WTC11 (cell line): ENCODE data around the gene SYT9. TPM values are rescaled to one million over a fixed set of nuclear protein-coding genes. Genes with fewer than 3 reads are reported as not detected.

Experiments used
- CBFB ChIP-seq: sonication (generic); formaldehyde crosslinking; IDR thresholded peaks from 2 replicates; pipeline ENCODE4 v1.8.1; 2022; ENCODE audit warnings: mild to moderate bottlenecking, low read depth, missing genetic modification reagents
- CREB1 ChIP-seq: sonication (generic); formaldehyde crosslinking; IDR thresholded peaks from 2 replicates; pipeline ENCODE4 v1.8.0; 2023; ENCODE audit warnings: mild to moderate bottlenecking, missing genetic modification reagents
- EMX1 ChIP-seq: fragments of 250-450 bp; sonication (Bioruptor Pico); IDR thresholded peaks from 2 replicates; pipeline ENCODE4 v1.8.0; 2021; ENCODE audit warnings: mild to moderate bottlenecking
- ETV6 ChIP-seq: sonication (generic); formaldehyde crosslinking; IDR thresholded peaks from 2 replicates; pipeline ENCODE4 v1.8.1; 2022; ENCODE audit warnings: mild to moderate bottlenecking, missing genetic modification reagents
- FOXP1 ChIP-seq: sonication (generic); formaldehyde crosslinking; IDR thresholded peaks from 2 replicates; pipeline ENCODE4 v1.8.0; 2022; ENCODE audit warnings: missing genetic modification reagents, mild to moderate bottlenecking, moderate library complexity, borderline replicate concordance
- FOXP4 ChIP-seq: sonication (generic); formaldehyde crosslinking; IDR thresholded peaks from 2 replicates; pipeline ENCODE4 v1.8.0; 2022; ENCODE audit warnings: mild to moderate bottlenecking, missing genetic modification reagents
- GTF2I ChIP-seq: fragments of 250-450 bp; sonication (Bioruptor Pico); conservative IDR thresholded peaks from 2 replicates; pipeline ENCODE4 v1.4.0; 2021; ENCODE audit warnings: mild to moderate bottlenecking
- IRF2 ChIP-seq: sonication (generic); formaldehyde crosslinking; IDR thresholded peaks from 2 replicates; pipeline ENCODE4 v1.8.0; 2022; ENCODE audit warnings: low read depth, missing genetic modification reagents, borderline replicate concordance
- KAT7 ChIP-seq: sonication (generic); formaldehyde crosslinking; IDR thresholded peaks from 2 replicates; pipeline ENCODE4 v1.8.1; 2023; ENCODE audit warnings: missing genetic modification reagents, mild to moderate bottlenecking, borderline replicate concordance
- MYBL2 ChIP-seq: sonication (generic); formaldehyde crosslinking; IDR thresholded peaks from 2 replicates; pipeline ENCODE4 v1.8.1; 2023; ENCODE audit warnings: mild to moderate bottlenecking, moderate library complexity, missing genetic modification reagents
- NFATC4 ChIP-seq: fragments of 250-450 bp; sonication (Bioruptor Pico); IDR thresholded peaks from 2 replicates; pipeline ENCODE4 v1.9.0; 2021; ENCODE audit warnings: mild to moderate bottlenecking
- NFYB ChIP-seq: sonication (generic); formaldehyde crosslinking; conservative IDR thresholded peaks from 2 replicates; pipeline ENCODE4 v1.8.0; 2022; ENCODE audit warnings: low read depth, missing genetic modification reagents
- NR2C2 ChIP-seq: sonication (generic); formaldehyde crosslinking; IDR thresholded peaks from 2 replicates; pipeline ENCODE4 v1.8.0; 2022; ENCODE audit warnings: mild to moderate bottlenecking, missing genetic modification reagents
- RELA ChIP-seq: sonication (generic); formaldehyde crosslinking; IDR thresholded peaks from 2 replicates; pipeline ENCODE4 v1.8.1; 2022; ENCODE audit warnings: missing genetic modification reagents, mild to moderate bottlenecking, borderline replicate concordance
- SOX15 ChIP-seq: fragments of 250-450 bp; sonication (Bioruptor Pico); IDR thresholded peaks from 2 replicates; pipeline ENCODE4 v1.9.0; 2021; ENCODE audit warnings: mild to moderate bottlenecking
- TCF7 ChIP-seq: sonication (generic); formaldehyde crosslinking; IDR thresholded peaks from 2 replicates; pipeline ENCODE4 v1.8.0; 2022; ENCODE audit warnings: mild to moderate bottlenecking, low read depth, missing genetic modification reagents, moderate library complexity
- TEAD1 ChIP-seq: sonication (generic); formaldehyde crosslinking; IDR thresholded peaks from 2 replicates; pipeline ENCODE4 v1.8.0; 2022; ENCODE audit warnings: mild to moderate bottlenecking, missing genetic modification reagents
- ZBTB21 ChIP-seq: sonication (generic); formaldehyde crosslinking; IDR thresholded peaks from 2 replicates; pipeline ENCODE4 v1.8.1; 2023; ENCODE audit warnings: mild to moderate bottlenecking, missing genetic modification reagents, borderline replicate concordance
- ZNF281 ChIP-seq: sonication (generic); formaldehyde crosslinking; IDR thresholded peaks from 2 replicates; pipeline ENCODE4 v1.8.0; 2023; ENCODE audit warnings: mild to moderate bottlenecking, missing genetic modification reagents
- total RNA-seq: library from RNA; stranded (reverse); gene quantifications from 3 replicates; pipeline ENCODE4 v1.2.3, GENCODE V29; 2021
- TF ChIP-seq, protein P1 (sequence below): fragments of 250-450 bp; sonication (Bioruptor Pico); IDR thresholded peaks from 2 replicates; pipeline ENCODE4 v1.8.0; 2021; ENCODE audit warnings: mild to moderate bottlenecking
- TF ChIP-seq, protein P2 (sequence below): sonication (generic); formaldehyde crosslinking; IDR thresholded peaks from 2 replicates; pipeline ENCODE4 v1.8.1; 2022; ENCODE audit warnings: low read depth, missing genetic modification reagents, borderline replicate concordance
- TF ChIP-seq, protein P3 (sequence below): sonication (generic); formaldehyde crosslinking; IDR thresholded peaks from 2 replicates; pipeline ENCODE4 v1.8.1; 2022; ENCODE audit warnings: mild to moderate bottlenecking, moderate library complexity, missing genetic modification reagents
- TF ChIP-seq, protein P4 (sequence below): sonication (generic); formaldehyde crosslinking; IDR thresholded peaks from 2 replicates; pipeline ENCODE4 v1.8.1; 2023; ENCODE audit warnings: mild to moderate bottlenecking, missing genetic modification reagents
- TF ChIP-seq, protein P5 (sequence below): sonication (generic); formaldehyde crosslinking; IDR thresholded peaks from 2 replicates; pipeline ENCODE4 v1.8.0; 2022; ENCODE audit warnings: mild to moderate bottlenecking, missing genetic modification reagents
- TF ChIP-seq, protein P6 (sequence below): fragments of 250-450 bp; sonication (Bioruptor Pico); conservative IDR thresholded peaks from 2 replicates; pipeline ENCODE4 v1.9.0; 2021; ENCODE audit warnings: mild to moderate bottlenecking

The SYT9 gene
- total RNA-seq, 1 experiment from 2014 or later, result 1.3 TPM

GRCh38 chr11:7513234-7514098, 261.8 kb downstream of the SYT9 start, which contains the start of gene PPFIBP2 (continued):
- TF ChIP-seq, protein P1, sequence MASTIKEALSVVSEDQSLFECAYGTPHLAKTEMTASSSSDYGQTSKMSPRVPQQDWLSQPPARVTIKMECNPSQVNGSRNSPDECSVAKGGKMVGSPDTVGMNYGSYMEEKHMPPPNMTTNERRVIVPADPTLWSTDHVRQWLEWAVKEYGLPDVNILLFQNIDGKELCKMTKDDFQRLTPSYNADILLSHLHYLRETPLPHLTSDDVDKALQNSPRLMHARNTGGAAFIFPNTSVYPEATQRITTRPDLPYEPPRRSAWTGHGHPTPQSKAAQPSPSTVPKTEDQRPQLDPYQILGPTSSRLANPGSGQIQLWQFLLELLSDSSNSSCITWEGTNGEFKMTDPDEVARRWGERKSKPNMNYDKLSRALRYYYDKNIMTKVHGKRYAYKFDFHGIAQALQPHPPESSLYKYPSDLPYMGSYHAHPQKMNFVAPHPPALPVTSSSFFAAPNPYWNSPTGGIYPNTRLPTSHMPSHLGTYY, result no peak
- TF ChIP-seq MYBL2 (CRISPR knock-in tag), result peak; percentile 65; the same call in 1 of the 2 replicates
- TF ChIP-seq IRF2 (CRISPR knock-in tag), result no peak
- TF ChIP-seq FOXP1, result peak; percentile 15; the same call in 1 of the 2 replicates
- no peak for TF ChIP-seq CBFB (CRISPR knock-in tag)
- no peak for TF ChIP-seq SOX15 (CRISPR knock-in tag)
- no peak for TF ChIP-seq ZNF281 (CRISPR knock-in tag)
- TF ChIP-seq ETV6 (CRISPR knock-in tag), result peak; percentile 83; the same call in 1 of the 2 replicates
- TF ChIP-seq NFATC4 (CRISPR knock-in tag), result no peak
- TF ChIP-seq, protein P2, sequence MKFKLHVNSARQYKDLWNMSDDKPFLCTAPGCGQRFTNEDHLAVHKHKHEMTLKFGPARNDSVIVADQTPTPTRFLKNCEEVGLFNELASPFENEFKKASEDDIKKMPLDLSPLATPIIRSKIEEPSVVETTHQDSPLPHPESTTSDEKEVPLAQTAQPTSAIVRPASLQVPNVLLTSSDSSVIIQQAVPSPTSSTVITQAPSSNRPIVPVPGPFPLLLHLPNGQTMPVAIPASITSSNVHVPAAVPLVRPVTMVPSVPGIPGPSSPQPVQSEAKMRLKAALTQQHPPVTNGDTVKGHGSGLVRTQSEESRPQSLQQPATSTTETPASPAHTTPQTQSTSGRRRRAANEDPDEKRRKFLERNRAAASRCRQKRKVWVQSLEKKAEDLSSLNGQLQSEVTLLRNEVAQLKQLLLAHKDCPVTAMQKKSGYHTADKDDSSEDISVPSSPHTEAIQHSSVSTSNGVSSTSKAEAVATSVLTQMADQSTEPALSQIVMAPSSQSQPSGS (CRISPR knock-in tag), result no peak
- TF ChIP-seq FOXP4, result no peak
- no peak for TF ChIP-seq EMX1 (CRISPR knock-in tag)
- TF ChIP-seq CREB1, result no peak
- TF ChIP-seq TEAD1 (CRISPR knock-in tag), result no peak
- TF ChIP-seq NR2C2, result no peak
- TF ChIP-seq, protein P3, sequence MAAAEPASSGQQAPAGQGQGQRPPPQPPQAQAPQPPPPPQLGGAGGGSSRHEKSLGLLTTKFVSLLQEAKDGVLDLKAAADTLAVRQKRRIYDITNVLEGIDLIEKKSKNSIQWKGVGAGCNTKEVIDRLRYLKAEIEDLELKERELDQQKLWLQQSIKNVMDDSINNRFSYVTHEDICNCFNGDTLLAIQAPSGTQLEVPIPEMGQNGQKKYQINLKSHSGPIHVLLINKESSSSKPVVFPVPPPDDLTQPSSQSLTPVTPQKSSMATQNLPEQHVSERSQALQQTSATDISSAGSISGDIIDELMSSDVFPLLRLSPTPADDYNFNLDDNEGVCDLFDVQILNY (CRISPR knock-in tag), result no peak
- TF ChIP-seq, protein P4, sequence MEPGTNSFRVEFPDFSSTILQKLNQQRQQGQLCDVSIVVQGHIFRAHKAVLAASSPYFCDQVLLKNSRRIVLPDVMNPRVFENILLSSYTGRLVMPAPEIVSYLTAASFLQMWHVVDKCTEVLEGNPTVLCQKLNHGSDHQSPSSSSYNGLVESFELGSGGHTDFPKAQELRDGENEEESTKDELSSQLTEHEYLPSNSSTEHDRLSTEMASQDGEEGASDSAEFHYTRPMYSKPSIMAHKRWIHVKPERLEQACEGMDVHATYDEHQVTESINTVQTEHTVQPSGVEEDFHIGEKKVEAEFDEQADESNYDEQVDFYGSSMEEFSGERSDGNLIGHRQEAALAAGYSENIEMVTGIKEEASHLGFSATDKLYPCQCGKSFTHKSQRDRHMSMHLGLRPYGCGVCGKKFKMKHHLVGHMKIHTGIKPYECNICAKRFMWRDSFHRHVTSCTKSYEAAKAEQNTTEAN, result peak; percentile 39; the same call in 1 of the 2 replicates
- 0 out of 2 replicates have a peak, but pooled peaks have one; percentile 20 for TF ChIP-seq NFYB (CRISPR knock-in tag)
- TF ChIP-seq KAT7 (CRISPR knock-in tag), result no peak
- no peak for TF ChIP-seq RELA (CRISPR knock-in tag)
- TF ChIP-seq, protein P5, sequence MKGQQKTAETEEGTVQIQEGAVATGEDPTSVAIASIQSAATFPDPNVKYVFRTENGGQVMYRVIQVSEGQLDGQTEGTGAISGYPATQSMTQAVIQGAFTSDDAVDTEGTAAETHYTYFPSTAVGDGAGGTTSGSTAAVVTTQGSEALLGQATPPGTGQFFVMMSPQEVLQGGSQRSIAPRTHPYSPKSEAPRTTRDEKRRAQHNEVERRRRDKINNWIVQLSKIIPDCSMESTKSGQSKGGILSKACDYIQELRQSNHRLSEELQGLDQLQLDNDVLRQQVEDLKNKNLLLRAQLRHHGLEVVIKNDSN, result peak; percentile 95
- no peak for TF ChIP-seq ZBTB21 (CRISPR knock-in tag)
- no peak for TF ChIP-seq GTF2I
- TF ChIP-seq TCF7 (CRISPR knock-in tag), result no peak
- TF ChIP-seq, protein P6, sequence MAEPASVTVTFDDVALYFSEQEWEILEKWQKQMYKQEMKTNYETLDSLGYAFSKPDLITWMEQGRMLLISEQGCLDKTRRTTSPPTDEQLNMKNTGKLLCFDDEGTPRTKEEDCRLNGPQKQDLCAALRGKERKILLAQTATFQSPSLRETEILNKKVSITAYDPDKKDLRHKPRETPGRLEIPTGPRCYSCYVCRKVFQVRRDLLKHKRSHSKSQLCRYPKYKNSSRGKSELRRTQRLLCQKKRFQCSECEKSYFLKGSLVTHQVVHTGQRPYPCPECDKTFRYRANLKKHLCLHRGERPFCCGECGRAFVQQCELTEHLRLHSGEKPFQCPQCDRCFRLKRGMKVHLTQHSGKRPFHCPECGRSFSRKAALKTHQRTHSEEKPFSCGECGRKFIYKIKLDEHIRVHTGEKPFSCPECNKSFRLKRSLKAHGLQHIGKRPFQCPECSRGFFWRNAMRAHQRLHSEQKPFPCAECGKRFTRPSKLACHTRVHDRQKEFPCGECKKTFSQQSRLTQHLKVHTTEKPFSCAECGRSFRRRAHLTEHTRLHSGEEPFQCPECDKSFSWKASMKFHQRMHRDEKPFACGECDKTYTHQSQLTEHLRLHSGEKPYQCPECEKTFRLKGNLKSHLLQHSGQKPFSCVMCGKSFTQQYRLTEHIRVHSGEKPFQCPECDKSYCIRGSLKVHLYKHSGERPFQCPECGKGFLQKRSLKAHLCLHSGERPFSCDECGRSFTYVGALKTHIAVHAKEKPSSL (CRISPR knock-in tag), result no peak
